Lower leg skin (tissue), 3 donors: ENCODE measurements around the gene HYAL1.

Source experiments
- CTCF ChIP-seq, 3 donors: fragments of 450-650 bp; IDR thresholded peaks; one replicate each; pipeline ENCODE4 v1.5.1; 2016; ENCODE audit warnings: antibody characterized with exemption in 3 of 3, mild to moderate bottlenecking in 3 of 3, moderate library complexity in 2 of 3
- POLR2A ChIP-seq, 2 donors: fragments of 450-650 bp; IDR thresholded peaks; one replicate each; pipeline ENCODE4 v1.6.1; 2016 to 2017; ENCODE audit warnings: antibody characterized with exemption in 2 of 2, mild to moderate bottlenecking in 1 of 2, moderate library complexity in 1 of 2

GRCh38 chr3:50319894-50320625 lies 16.7 kb upstream of the HYAL1 start:
- TF ChIP-seq CTCF (IDR thresholded peaks at IDR 0.05) (no peak), POLR2A (IDR thresholded peaks at IDR 0.05) (no peak)
